DND-41 (cell line): ENCODE results near the gene PAM16.
A peak's percentile ranks its signal among the peaks of the same experiment; 100 is the strongest.

Source experiments
- ATAC-seq: fragments of 200-7000 bp; cut with Tn5 transposase; 3 replicates; pipeline ENCODE4 v1.9.1; 2021; ENCODE audit warnings: low read depth; ENCODE audit not compliant: insufficient read depth
- DNase-seq: peaks from one replicate; pipeline ENCODE4 v3.0.0-alpha.2; 2020
- H2AFZ ChIP-seq: 2 replicates; pipeline ENCODE4 v1.6.0; 2012; ENCODE audit warnings: low read depth, low read length
- H3K27ac ChIP-seq: 2 replicates; pipeline ENCODE4 v1.5.1; 2012; ENCODE audit warnings: low read length, inconsistent platforms
- H3K27me3 ChIP-seq: fragments of 200-600 bp; sonication (generic); 2 replicates; pipeline ENCODE4 v1.6.0; 2012; ENCODE audit warnings: low read length, mild to moderate bottlenecking, inconsistent platforms; ENCODE audit not compliant: insufficient read depth, poor library complexity
- H3K36me3 ChIP-seq: 2 replicates; pipeline ENCODE4 v1.5.1; 2012; ENCODE audit warnings: low read length, inconsistent platforms; ENCODE audit not compliant: insufficient read depth
- H3K4me1 ChIP-seq: 2 replicates; pipeline ENCODE4 v1.5.1; 2012; ENCODE audit warnings: mild to moderate bottlenecking, low read length; ENCODE audit not compliant: insufficient read depth
- H3K4me2 ChIP-seq: 2 replicates; pipeline ENCODE4 v1.6.0; 2012; ENCODE audit warnings: mild to moderate bottlenecking, moderate library complexity, low read length, inconsistent platforms; ENCODE audit not compliant: insufficient read depth
- H3K4me3 ChIP-seq, 2 experiments: fragments of 200-600 bp in 1 of 2; shearing (Covaris generic) in 1 of 2; 2 replicates each; pipeline ENCODE4 v1.5.1; 2012 to 2016; ENCODE audit warnings: inconsistent platforms in 2 of 2, low read length in 2 of 2, mild to moderate bottlenecking in 2 of 2, low read depth in 1 of 2, moderate library complexity in 1 of 2
- H3K79me2 ChIP-seq: 2 replicates; pipeline ENCODE4 v1.6.0; 2012; ENCODE audit warnings: low read length, inconsistent platforms; ENCODE audit not compliant: insufficient read depth
- H3K9ac ChIP-seq: 2 replicates; pipeline ENCODE4 v1.6.0; 2012; ENCODE audit warnings: low read depth, mild to moderate bottlenecking, inconsistent platforms, low read length, moderate library complexity
- H3K9me3 ChIP-seq: 2 replicates; pipeline ENCODE4 v1.5.1; 2012; ENCODE audit warnings: low read length, moderate library complexity, mild to moderate bottlenecking, inconsistent platforms; ENCODE audit not compliant: insufficient read depth, severe bottlenecking
- H4K20me1 ChIP-seq: 2 replicates; pipeline ENCODE4 v1.6.0; 2012; ENCODE audit warnings: low read length; ENCODE audit not compliant: insufficient read depth
- EZH2 ChIP-seq: IDR thresholded peaks from 3 replicates; pipeline ENCODE4 v1.6.1; 2012; ENCODE audit warnings: borderline replicate concordance, low read depth, mild to moderate bottlenecking, moderate library complexity, low read length, inconsistent platforms; ENCODE audit not compliant: severe bottlenecking
- TF ChIP-seq, protein P1 (sequence below): IDR thresholded peaks from 2 replicates; pipeline ENCODE4 v1.5.1; 2012; ENCODE audit warnings: borderline replicate concordance, low read length, moderate library complexity, mild to moderate bottlenecking; ENCODE audit not compliant: poor library complexity, severe bottlenecking; ENCODE audit errors: extremely low read depth

Gene PAM16

DNA sequence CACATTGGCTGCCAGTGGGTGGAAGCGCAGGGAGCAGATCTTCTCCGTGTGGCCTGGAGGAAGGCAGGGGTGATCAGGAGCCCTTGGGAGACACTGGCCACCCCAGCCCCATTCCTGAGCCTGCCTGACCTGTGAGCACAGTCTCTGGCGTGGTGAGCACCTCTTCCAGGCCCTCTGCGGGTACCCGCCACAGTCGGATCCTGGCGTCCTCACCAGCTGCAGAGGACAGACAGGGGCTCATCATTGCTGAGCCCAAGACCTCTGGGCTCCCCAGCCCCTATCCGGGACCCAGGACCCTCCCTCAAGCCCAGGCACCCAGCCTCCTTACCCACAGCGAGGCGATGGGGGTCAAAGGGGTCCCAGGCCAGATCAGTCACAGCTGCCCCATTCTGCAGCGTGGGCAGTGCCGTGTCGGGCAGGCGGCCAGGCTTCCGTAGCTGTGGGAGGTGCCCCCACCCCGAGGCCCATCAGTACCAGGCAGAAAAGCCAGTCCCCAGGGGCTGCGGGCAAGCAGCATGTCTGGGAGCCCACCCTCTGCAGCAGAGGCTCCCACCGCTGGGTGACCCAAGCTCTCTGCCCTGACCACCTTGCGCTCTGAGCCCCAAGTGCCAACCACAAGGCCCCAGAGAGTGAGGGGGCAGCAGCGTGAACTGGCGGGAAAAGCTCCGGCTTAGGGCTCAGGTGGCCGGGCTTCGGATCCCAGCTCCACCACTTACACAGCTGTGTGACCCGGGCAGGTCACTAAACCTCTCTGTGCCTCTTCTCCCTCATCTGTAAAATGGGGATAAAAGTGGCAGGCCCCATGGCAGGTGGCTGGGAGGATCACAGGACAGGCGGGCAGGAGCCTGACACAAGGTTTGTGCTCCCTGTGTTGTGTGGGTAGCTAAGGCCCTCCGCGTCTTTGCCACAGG is 10.2 kb upstream of the PAM16 start:
- Histone ChIP-seq H3K27me3 (no peaks in the 10 kb centered on the region), H3K4me3 (no peak overlapping the region), H3K79me2 (no peaks in the 10 kb centered on the region), H3K36me3 (peaks cover 84% of the 10 kb centered on the region), H3K9me3 (no peaks in the 10 kb centered on the region), H3K4me1 (no peaks in the 10 kb centered on the region), H3K4me2 (no peak overlapping the region), H4K20me1 (peaks cover 20% of the 10 kb centered on the region), H3K27ac (no peak overlapping the region), H3K9ac (no peak overlapping the region), H2AFZ (no peak overlapping the region)
- ATAC-seq (no peak), DNase-seq (no peak)
- TF ChIP-seq EZH2, result no peak
- TF ChIP-seq, protein P1, sequence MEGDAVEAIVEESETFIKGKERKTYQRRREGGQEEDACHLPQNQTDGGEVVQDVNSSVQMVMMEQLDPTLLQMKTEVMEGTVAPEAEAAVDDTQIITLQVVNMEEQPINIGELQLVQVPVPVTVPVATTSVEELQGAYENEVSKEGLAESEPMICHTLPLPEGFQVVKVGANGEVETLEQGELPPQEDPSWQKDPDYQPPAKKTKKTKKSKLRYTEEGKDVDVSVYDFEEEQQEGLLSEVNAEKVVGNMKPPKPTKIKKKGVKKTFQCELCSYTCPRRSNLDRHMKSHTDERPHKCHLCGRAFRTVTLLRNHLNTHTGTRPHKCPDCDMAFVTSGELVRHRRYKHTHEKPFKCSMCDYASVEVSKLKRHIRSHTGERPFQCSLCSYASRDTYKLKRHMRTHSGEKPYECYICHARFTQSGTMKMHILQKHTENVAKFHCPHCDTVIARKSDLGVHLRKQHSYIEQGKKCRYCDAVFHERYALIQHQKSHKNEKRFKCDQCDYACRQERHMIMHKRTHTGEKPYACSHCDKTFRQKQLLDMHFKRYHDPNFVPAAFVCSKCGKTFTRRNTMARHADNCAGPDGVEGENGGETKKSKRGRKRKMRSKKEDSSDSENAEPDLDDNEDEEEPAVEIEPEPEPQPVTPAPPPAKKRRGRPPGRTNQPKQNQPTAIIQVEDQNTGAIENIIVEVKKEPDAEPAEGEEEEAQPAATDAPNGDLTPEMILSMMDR, result no peak

DNA sequence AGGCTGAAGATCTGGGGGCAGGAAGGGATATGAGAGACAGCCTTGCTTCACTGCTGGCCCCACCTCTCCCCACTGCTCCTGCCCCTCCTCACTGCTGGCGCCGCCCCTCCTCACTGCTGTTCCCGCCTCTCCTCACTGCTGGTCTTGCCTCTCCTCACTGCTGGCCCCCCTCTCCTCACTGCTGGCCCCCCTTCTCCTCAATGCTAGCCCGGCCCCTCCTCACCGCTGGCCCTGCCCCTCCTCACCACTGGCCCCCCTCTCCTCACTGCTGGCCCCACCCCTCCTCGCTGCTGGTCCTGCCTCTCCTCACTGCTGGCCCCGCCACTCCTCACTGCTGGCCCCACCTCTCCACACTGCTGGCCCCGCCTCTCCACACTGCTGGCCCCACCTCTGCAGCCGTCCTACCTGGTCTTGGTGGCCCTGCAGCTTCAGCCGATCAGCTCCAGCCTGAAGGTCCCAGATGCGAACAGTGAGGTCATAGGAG is 9.5 kb upstream of the PAM16 start:
- Histone ChIP-seq H3K27me3 (no peaks in the 10 kb centered on the region), H3K4me3 (no peak overlapping the region), H3K79me2 (no peaks in the 10 kb centered on the region), H3K36me3 (peaks cover 81% of the 10 kb centered on the region), H3K9ac (no peak overlapping the region), H3K4me2 (no peak overlapping the region), H3K9me3 (no peaks in the 10 kb centered on the region), H3K27ac (no peak overlapping the region), H3K4me1 (no peaks in the 10 kb centered on the region), H2AFZ (no peak overlapping the region), H4K20me1 (peaks cover 20% of the 10 kb centered on the region)
- ATAC-seq (peak; percentile 62), DNase-seq (peak; percentile 39)
- no peak for TF ChIP-seq EZH2
- TF ChIP-seq, protein P1, result no peak

DNA sequence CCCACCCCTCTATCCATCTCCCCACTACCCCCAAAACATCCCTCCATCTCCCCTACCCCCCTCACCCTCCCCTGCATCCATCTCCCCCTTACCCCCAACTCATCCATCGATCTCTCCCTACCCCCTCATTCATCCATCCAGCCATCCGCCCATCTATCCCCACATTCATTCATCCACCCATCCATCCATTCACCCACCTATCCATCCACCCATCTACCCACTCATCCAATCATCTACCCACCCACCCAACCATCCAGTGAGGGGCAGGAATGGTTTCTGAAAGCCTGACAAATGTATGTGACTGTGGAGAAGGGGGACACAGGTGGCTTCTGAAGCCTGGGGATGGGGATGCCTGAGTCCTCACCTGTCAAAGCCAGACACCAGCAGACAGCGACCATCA is 8.8 kb upstream of the PAM16 start:
- ATAC-seq, result no peak
- no peak for DNase-seq
- no peak overlapping the region for H3K9ac ChIP-seq
- peaks cover 20% of the 10 kb centered on the region for H4K20me1 ChIP-seq
- no peak overlapping the region for H2AFZ ChIP-seq
- no peaks in the 10 kb centered on the region for H3K9me3 ChIP-seq
- no peak overlapping the region for H3K4me2 ChIP-seq
- no peaks in the 10 kb centered on the region for H3K4me1 ChIP-seq
- H3K27me3 ChIP-seq, result no peaks in the 10 kb centered on the region
- peaks cover 77% of the 10 kb centered on the region for H3K36me3 ChIP-seq
- TF ChIP-seq EZH2, result no peak
- TF ChIP-seq, protein P1, result no peak
- H3K79me2 ChIP-seq, result no peaks in the 10 kb centered on the region
- no peak overlapping the region for H3K27ac ChIP-seq
- H3K4me3 ChIP-seq, result no peak overlapping the region
